ENCODE measurements around the gene KLLN.

GRCh38 chr10:87816898-87817608, 46.3 kb downstream of the KLLN start:
- TF ChIP-seq GMEB1 (CRISPR knock-in tag; IDR thresholded peaks at IDR 0.05; ENCODE audit: borderline replicate concordance) (no peak), EZH2 (conservative IDR thresholded peaks at IDR 0.05; ENCODE audit: low read depth, low read length) (no peak), ZNF747 (CRISPR knock-in tag; IDR thresholded peaks at IDR 0.05; ENCODE audit: borderline replicate concordance) (no peak), CTCF (CRISPR knock-in tag; IDR thresholded peaks at IDR 0.05) (no peak), ZNF713 (CRISPR knock-in tag; IDR thresholded peaks at IDR 0.05) (no peak), ZNF496 (CRISPR knock-in tag; IDR thresholded peaks at IDR 0.05; ENCODE audit: insufficient replicate concordance) (no peak), CHD2 (IDR thresholded peaks at IDR 0.05; ENCODE audit: low read depth, low read length) (no peak), PCBP1 (IDR thresholded peaks at IDR 0.05; ENCODE audit: borderline replicate concordance, low read depth, low read length) (no peak)
- TF ChIP-seq, protein P1, sequence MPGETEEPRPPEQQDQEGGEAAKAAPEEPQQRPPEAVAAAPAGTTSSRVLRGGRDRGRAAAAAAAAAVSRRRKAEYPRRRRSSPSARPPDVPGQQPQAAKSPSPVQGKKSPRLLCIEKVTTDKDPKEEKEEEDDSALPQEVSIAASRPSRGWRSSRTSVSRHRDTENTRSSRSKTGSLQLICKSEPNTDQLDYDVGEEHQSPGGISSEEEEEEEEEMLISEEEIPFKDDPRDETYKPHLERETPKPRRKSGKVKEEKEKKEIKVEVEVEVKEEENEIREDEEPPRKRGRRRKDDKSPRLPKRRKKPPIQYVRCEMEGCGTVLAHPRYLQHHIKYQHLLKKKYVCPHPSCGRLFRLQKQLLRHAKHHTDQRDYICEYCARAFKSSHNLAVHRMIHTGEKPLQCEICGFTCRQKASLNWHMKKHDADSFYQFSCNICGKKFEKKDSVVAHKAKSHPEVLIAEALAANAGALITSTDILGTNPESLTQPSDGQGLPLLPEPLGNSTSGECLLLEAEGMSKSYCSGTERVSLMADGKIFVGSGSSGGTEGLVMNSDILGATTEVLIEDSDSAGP (CRISPR knock-in tag; IDR thresholded peaks at IDR 0.05; ENCODE audit: borderline replicate concordance): no peak

Measured in HepG2 (cell line).